Measurements from ENCODE around the gene RBAK. TPM values are rescaled to one million over a fixed set of nuclear protein-coding genes. Genes with fewer than 3 reads are reported as not detected.

RBAK gene
- total RNA-seq, 6 donors from 2014 or later, result 5.3 to 18.5 (median 8.9) TPM

DNA sequence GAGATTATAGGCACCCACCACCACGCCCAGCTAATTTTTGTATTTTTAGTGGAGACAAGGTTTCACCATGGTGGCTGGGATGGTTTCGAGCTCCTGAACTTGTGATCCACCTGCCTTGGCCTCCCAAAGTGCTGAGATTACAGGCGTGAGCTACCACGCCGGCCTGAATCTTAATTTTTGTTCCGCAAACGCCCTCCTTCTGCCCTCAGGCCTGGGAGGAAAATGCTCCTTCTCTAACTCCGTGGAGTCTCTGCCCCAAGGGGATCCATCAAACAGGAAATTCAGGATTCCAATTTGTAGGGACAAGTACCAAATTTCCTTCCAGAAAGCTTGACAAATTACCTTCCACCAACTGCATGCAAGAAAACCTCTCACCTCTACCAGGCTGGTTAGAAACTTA lies 43.2 kb downstream of the RBAK start:
- TF ChIP-seq POLR2A (IDR thresholded peaks at IDR 0.05) (no peak), POLR2AphosphoS5 (IDR thresholded peaks at IDR 0.05) (no peak), EP300 (IDR thresholded peaks at IDR 0.05) (no peak)
- TF ChIP-seq, protein P1, sequence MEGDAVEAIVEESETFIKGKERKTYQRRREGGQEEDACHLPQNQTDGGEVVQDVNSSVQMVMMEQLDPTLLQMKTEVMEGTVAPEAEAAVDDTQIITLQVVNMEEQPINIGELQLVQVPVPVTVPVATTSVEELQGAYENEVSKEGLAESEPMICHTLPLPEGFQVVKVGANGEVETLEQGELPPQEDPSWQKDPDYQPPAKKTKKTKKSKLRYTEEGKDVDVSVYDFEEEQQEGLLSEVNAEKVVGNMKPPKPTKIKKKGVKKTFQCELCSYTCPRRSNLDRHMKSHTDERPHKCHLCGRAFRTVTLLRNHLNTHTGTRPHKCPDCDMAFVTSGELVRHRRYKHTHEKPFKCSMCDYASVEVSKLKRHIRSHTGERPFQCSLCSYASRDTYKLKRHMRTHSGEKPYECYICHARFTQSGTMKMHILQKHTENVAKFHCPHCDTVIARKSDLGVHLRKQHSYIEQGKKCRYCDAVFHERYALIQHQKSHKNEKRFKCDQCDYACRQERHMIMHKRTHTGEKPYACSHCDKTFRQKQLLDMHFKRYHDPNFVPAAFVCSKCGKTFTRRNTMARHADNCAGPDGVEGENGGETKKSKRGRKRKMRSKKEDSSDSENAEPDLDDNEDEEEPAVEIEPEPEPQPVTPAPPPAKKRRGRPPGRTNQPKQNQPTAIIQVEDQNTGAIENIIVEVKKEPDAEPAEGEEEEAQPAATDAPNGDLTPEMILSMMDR (IDR thresholded peaks at IDR 0.05), result no peak
- DNase-seq (no peak), ATAC-seq (ENCODE audit: low FRiP score in 2 of 2) (no peak)
- no peak overlapping the region for H3K27ac ChIP-seq
- peaks cover 2 to 7% (median 5%) of the 10 kb centered on the region in 4 donors for H3K9me3 ChIP-seq
- H3K27me3 ChIP-seq, result no peaks in the 10 kb centered on the region
- 74 to 83% methylated on average over 8 of the region's 8 CpGs for WGBS, 2 donors
- H3K4me3 ChIP-seq, result no peak overlapping the region
- no peaks in the 10 kb centered on the region for H3K36me3 ChIP-seq
- H3K4me1 ChIP-seq, result peaks cover 0 to 6% (median 4%) of the 10 kb centered on the region in 4 donors

DNA sequence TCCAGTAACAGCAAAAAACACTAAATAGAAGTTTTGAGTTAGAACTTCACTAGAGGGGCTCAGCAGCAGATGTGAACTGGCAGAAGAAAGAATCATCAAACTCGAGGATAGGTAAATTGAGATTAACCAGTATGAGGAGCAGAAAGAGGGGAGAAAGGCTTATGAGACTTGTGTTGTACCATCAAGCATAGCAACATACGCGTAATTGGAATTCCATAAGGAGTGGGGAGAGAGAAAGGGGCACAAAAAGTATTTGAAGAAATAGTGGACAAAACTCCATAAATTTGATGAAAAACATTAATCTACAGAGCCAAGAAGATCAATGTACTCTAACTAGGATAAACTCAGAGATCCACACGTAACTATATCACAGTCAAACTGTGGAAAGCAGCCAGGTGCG lies 48.3 kb downstream of the RBAK start:
- no peak overlapping the region for H3K4me3 ChIP-seq
- DNase-seq, result no peak
- WGBS, 2 donors, result 67 to 71% methylated on average over 5 of the region's 5 CpGs
- H3K4me1 ChIP-seq, result no peaks in the 10 kb centered on the region
- no peak for TF ChIP-seq EP300 (IDR thresholded peaks at IDR 0.05)
- no peak for TF ChIP-seq POLR2AphosphoS5 (IDR thresholded peaks at IDR 0.05)
- peaks cover 14 to 30% (median 20%) of the 10 kb centered on the region in 4 donors for H3K9me3 ChIP-seq
- no peak overlapping the region for H3K27ac ChIP-seq
- H3K36me3 ChIP-seq, result no peaks in the 10 kb centered on the region
- no peaks in the 10 kb centered on the region for H3K27me3 ChIP-seq
- no peak for ATAC-seq (ENCODE audit: low FRiP score in 2 of 2)

DNA sequence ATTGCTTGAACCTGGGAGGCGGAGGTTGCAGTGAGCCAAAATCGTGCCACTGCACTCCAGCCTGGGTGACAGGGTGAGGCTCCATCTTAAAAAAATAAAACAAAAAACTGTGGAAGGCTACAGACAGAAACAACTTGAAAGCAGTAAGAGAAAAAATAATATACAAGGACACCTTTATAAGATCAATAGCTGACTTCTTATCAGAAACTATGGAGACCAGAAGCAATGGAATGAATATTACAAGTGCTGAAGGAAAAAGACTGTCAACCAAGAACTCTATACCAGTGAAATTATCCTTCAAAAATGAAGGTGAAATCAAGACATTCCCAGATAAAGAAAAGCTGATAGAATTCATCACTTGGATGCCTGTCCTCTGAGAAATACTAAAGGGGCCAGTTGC lies 49.0 kb downstream of the RBAK start:
- H3K27me3 ChIP-seq, result no peaks in the 10 kb centered on the region
- H3K36me3 ChIP-seq, result no peaks in the 10 kb centered on the region
- no peaks in the 10 kb centered on the region for H3K4me1 ChIP-seq
- TF ChIP-seq POLR2A (IDR thresholded peaks at IDR 0.05) (no peak), POLR2AphosphoS5 (IDR thresholded peaks at IDR 0.05) (no peak), EP300 (IDR thresholded peaks at IDR 0.05) (no peak)
- TF ChIP-seq, protein P1 (IDR thresholded peaks at IDR 0.05), result no peak
- ATAC-seq (ENCODE audit: low FRiP score in 2 of 2) (no peak), DNase-seq (no peak)
- peaks cover 14 to 34% (median 20%) of the 10 kb centered on the region in 4 donors for H3K9me3 ChIP-seq
- 79 to 85% methylated on average over 2 of the region's 2 CpGs for WGBS, 2 donors
- H3K27ac ChIP-seq, result no peak overlapping the region
- no peak overlapping the region for H3K4me3 ChIP-seq

DNA sequence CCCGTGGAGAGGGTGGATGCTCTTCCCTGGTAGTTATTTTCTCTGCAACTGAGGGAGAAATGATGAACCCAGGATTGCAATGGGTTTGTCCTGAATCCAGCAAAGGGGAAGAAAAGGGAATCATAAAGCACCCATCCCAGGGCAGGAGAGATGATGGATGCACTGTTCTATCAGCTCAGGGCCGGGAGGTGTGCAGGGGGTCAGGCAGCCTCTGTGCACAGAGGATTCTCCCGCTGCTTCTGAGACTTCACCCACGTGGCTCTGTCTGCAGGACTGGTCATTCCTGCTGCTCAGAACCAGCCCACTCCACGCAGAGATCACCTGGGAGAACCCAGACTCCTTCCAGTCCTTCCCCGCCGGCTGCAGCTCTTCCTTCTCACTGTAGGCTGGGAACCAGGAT lies 70.7 kb downstream of the RBAK start:
- Histone ChIP-seq H3K9me3 (no peaks in the 10 kb centered on the region), H3K27me3 (no peaks in the 10 kb centered on the region), H3K4me3 (no peak overlapping the region), H3K4me1 (no peaks in the 10 kb centered on the region), H3K27ac (no peak overlapping the region), H3K36me3 (no peaks in the 10 kb centered on the region)
- no peak for DNase-seq
- ATAC-seq (ENCODE audit: low FRiP score in 2 of 2), result no peak
- no peak for TF ChIP-seq POLR2AphosphoS5 (IDR thresholded peaks at IDR 0.05)
- TF ChIP-seq EP300 (IDR thresholded peaks at IDR 0.05), result no peak
- TF ChIP-seq POLR2A (IDR thresholded peaks at IDR 0.05), result no peak
- TF ChIP-seq, protein P1 (IDR thresholded peaks at IDR 0.05), result no peak
- WGBS, 2 donors, result 52 to 58% methylated on average over 7 of the region's 7 CpGs

DNA sequence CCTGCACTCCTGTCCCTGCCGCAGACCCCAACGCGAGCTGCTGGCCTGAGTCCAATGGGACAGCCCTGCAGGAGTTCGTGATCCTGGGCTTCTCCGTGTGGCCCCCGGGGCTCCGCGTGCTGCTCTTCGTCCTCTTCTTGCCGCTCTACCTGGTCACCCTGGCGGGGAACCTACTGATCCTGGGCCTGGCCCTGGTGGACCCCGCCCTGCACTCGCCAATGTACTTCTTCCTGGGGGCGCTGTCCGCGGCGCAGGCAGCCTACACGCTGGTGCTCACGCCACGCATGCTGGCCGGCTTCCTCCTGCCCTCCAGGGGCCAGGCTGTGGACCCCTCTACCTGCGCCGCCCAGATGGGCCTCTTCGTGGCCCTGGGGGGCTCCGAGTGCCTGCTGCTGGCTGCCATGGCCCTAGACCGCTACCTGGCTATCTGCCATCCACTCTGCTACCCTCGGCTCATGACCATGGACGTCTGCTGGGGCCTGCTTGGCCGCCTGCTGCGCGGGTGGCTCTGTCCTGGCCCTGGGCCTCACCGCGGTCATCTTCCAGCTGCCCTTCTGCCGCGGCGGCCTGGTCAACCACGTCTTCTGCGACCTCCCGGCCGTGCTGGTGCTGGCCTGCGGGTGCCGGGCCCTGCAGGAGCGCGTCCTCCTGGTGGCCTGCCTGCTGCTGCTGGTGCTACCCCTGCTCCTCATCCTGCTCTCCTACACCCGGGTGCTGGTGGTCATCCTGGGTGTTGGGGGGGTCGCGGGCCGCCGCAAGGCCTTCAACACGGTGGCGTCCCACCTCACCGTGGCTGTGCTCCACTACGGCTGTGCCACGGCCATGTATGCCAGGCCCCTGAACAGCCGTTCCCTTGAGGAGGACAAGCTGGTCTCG lies 71.7 kb downstream of the RBAK start:
- no peaks in the 10 kb centered on the region for H3K27me3 ChIP-seq
- TF ChIP-seq EP300 (IDR thresholded peaks at IDR 0.05) (no peak), POLR2AphosphoS5 (IDR thresholded peaks at IDR 0.05) (no peak), POLR2A (IDR thresholded peaks at IDR 0.05) (no peak)
- TF ChIP-seq, protein P1 (IDR thresholded peaks at IDR 0.05), result no peak
- no peaks in the 10 kb centered on the region for H3K4me1 ChIP-seq
- no peak overlapping the region for H3K27ac ChIP-seq
- no peaks in the 10 kb centered on the region for H3K9me3 ChIP-seq
- no peaks in the 10 kb centered on the region for H3K36me3 ChIP-seq
- no peak overlapping the region for H3K4me3 ChIP-seq
- whole genome bisulfite sequencing, 2 donors, result 89 to 90% methylated on average over 32 to 48 of the region's 56 CpGs
- peak; percentile 4 to 24 for ATAC-seq (ENCODE audit: low FRiP score in 2 of 2)
- peak in 1 of 2 donors; percentile 79 for DNase-seq

Small RNA genes within 50 kb of the gene (small RNA-seq; reads per million reads assigned to genes)
- gene AC092032.1, result 0 reads per million in 4 donors

Other genes starting within 250 kb of the RBAK start
- 1 to 10 TPM in 1 of 6 donors, under 1 TPM in 5; 0.10 to 2.1 (median 0.39) TPM for gene PAPOLB, start 183.8 kb upstream of the RBAK start, total RNA-seq
- 10 to 100 TPM in 5 of 6 donors, 1 to 10 TPM in 1; 7.9 to 42.8 (median 13.0) TPM for gene RADIL, start 162.1 kb upstream of the RBAK start, total RNA-seq
- not detected for gene MMD2, start 86.7 kb upstream of the RBAK start, total RNA-seq
- gene WIPI2, start 144.4 kb downstream of the RBAK start, total RNA-seq, result 100 to 1,000 TPM in 1 of 6 donors, 10 to 100 TPM in 5; 49.1 to 129 (median 67.0) TPM
- 10 to 100 TPM in 1 of 6 donors, 1 to 10 TPM in 3, under 1 TPM in 2; 0.39 to 10.5 (median 1.4) TPM for gene SLC29A4, start 237.1 kb downstream of the RBAK start, total RNA-seq

Data from upper lobe of left lung (tissue), 6 donors.